GM12878 (cell line): ENCODE data around the gene PDGFD. TPM values are rescaled to one million over a fixed set of nuclear protein-coding genes. Genes with fewer than 3 reads are reported as not detected.

Experiments
- ATAC-seq: fragments of 200-7000 bp; cut with Tn5 transposase; 3 replicates; pipeline ENCODE4 v1.9.1; 2020; ENCODE audit warnings: mild to moderate bottlenecking, moderate library complexity
- BruUV-seq: library from RNA; stranded (reverse); fragments of 400-500 nt; replicated peaks from 2 replicates; lab custom pipeline; 2021; lab: Mats Ljungman, UMichigan
- CTCF ChIA-PET: fragments of 300-600 bp; sonication (Branson Sonifier 250); formaldehyde crosslinking; extraction: SDS; loops from one replicate; lab custom pipeline; 2021; ENCODE audit warnings: inconsistent platforms; lab: Yijun Ruan, JAX
- POLR2A ChIA-PET: fragments of 350-600 bp; formaldehyde crosslinking; extraction: SDS; loops from one replicate; lab custom pipeline; 2021; ENCODE audit warnings: inconsistent platforms; lab: Charles Lee
- RAD21 ChIA-PET: fragments of 300-600 bp; sonication (Branson Sonifier 250); formaldehyde crosslinking; loops from one replicate; lab custom pipeline; 2023; ENCODE audit warnings: antibody characterized with exemption; ENCODE audit not compliant: unreplicated experiment; lab: Charles Lee
- SMC1A ChIA-PET: fragments of 300-600 bp; sonication (Branson Sonifier 250); formaldehyde crosslinking; loops from one replicate; lab custom pipeline; 2023; ENCODE audit not compliant: unreplicated experiment, uncharacterized antibody; lab: Charles Lee
- DNase-seq: peaks from one replicate; pipeline ENCODE4 v3.0.0-alpha.2; 2011; ENCODE audit warnings: low read depth, low spot score
- FAIRE-seq: peaks from 3 replicates; lab custom pipeline; 2011; peaks lifted over from hg19 to GRCh38; lab: Jason Lieb, UNC
- H2AFZ ChIP-seq: 2 replicates; pipeline ENCODE4 v1.6.0; 2011; ENCODE audit warnings: low read depth, low read length, control low read depth; ENCODE audit not compliant: control insufficient read depth
- H3K27ac ChIP-seq: 2 replicates; pipeline ENCODE4 v1.5.1; 2011; ENCODE audit warnings: control low read depth; ENCODE audit not compliant: control insufficient read depth, insufficient read depth
- H3K27me3 ChIP-seq, 2 experiments: replicated peaks in 1 of 2; 2 replicates each; pipeline versions ENCODE4 v1.6.0 to v1.6.1; 2011; ENCODE audit warnings: low read length in 1 of 2; ENCODE audit not compliant: control insufficient read depth in 2 of 2, insufficient read depth in 2 of 2
- H3K36me3 ChIP-seq, 2 experiments: 2 replicates each; pipeline ENCODE4 v1.5.1; 2011; ENCODE audit warnings: low read length in 1 of 2; ENCODE audit not compliant: control insufficient read depth in 2 of 2, insufficient read depth in 2 of 2
- H3K4me1 ChIP-seq: 2 replicates; pipeline ENCODE4 v1.6.1; 2011; ENCODE audit warnings: mild to moderate bottlenecking, low read length, moderate library complexity, mixed read lengths; ENCODE audit not compliant: control insufficient read depth, insufficient read depth
- H3K4me2 ChIP-seq: 2 replicates; pipeline ENCODE4 v1.6.0; 2011; ENCODE audit warnings: control low read depth; ENCODE audit not compliant: control insufficient read depth, insufficient read depth
- H3K4me3 ChIP-seq: fragments of 200-600 bp; sonication (generic); 2 replicates; pipeline ENCODE4 v1.5.1; 2016
- H3K79me2 ChIP-seq: 2 replicates; pipeline ENCODE4 v1.6.0; 2011; ENCODE audit warnings: low read length; ENCODE audit not compliant: control insufficient read depth, insufficient read depth
- H3K9ac ChIP-seq: 2 replicates; pipeline ENCODE4 v1.8.0; 2011; ENCODE audit warnings: low read length, control low read depth, mixed read lengths; ENCODE audit not compliant: control insufficient read depth, insufficient read depth
- H3K9me3 ChIP-seq: replicated peaks from 3 replicates; pipeline ENCODE4 v1.5.1; 2011; ENCODE audit warnings: mild to moderate bottlenecking, low read length; ENCODE audit not compliant: control insufficient read depth, insufficient read depth
- H4K20me1 ChIP-seq: 2 replicates; pipeline ENCODE4 v1.6.0; 2011; ENCODE audit not compliant: control insufficient read depth, insufficient read depth
- BHLHE40 ChIP-seq, 2 experiments: fragments of 450-650 bp in 1 of 2; IDR thresholded peaks; 2 replicates each; pipeline ENCODE4 v1.6.1; 2011 to 2017; ENCODE audit warnings: low read depth in 2 of 2, borderline replicate concordance in 1 of 2, improper control_type of control experiment in 1 of 2, low read length in 1 of 2, mild to moderate bottlenecking in 1 of 2
- CHD1 ChIP-seq: IDR thresholded peaks from 2 replicates; pipeline ENCODE4 v1.6.1; 2012; ENCODE audit warnings: low read depth, low read length, improper control_type of control experiment
- CHD2 ChIP-seq: IDR thresholded peaks from 2 replicates; pipeline ENCODE4 v1.6.1; 2011; ENCODE audit warnings: low read depth, low read length, improper control_type of control experiment, borderline replicate concordance
- CREB1 ChIP-seq: IDR thresholded peaks from 2 replicates; pipeline ENCODE4 v1.6.1; 2012; ENCODE audit warnings: low read depth, mild to moderate bottlenecking, inconsistent platforms
- HCFC1 ChIP-seq: fragments of 150-350 bp; IDR thresholded peaks from 2 replicates; pipeline ENCODE4 v1.6.1; 2014; ENCODE audit warnings: low read length
- KAT2A ChIP-seq: conservative IDR thresholded peaks from 2 replicates; pipeline ENCODE4 v1.6.1; 2011; ENCODE audit warnings: low read depth, low read length; ENCODE audit not compliant: control insufficient read depth
- MEF2A ChIP-seq: IDR thresholded peaks from 2 replicates; pipeline ENCODE4 v1.6.1; 2011; ENCODE audit warnings: low read depth, mild to moderate bottlenecking, low read length, moderate library complexity; ENCODE audit not compliant: insufficient read depth
- NRF1 ChIP-seq: conservative IDR thresholded peaks from 2 replicates; pipeline ENCODE4 v1.6.1; 2011; ENCODE audit warnings: mild to moderate bottlenecking, low read depth, low read length, improper control_type of control experiment
- RAD21 ChIP-seq: IDR thresholded peaks from 2 replicates; pipeline ENCODE4 v1.6.1; 2011; ENCODE audit warnings: mild to moderate bottlenecking, low read depth, low read length, moderate library complexity; ENCODE audit not compliant: insufficient read depth
- RUNX3 ChIP-seq: IDR thresholded peaks from 2 replicates; pipeline ENCODE4 v1.6.1; 2012; ENCODE audit warnings: low read length, inconsistent platforms
- SMAD5 ChIP-seq: IDR thresholded peaks from 2 replicates; pipeline ENCODE4 v1.6.1; 2016; ENCODE audit warnings: antibody characterized with exemption, low read depth
- SREBF2 ChIP-seq: IDR thresholded peaks from 2 replicates; pipeline ENCODE4 v1.6.1; 2012; ENCODE audit warnings: mild to moderate bottlenecking, low read length
- STAT3 ChIP-seq: IDR thresholded peaks from 2 replicates; pipeline ENCODE4 v1.6.1; 2011; ENCODE audit warnings: low read depth, low read length, improper control_type of control experiment
- SUPT20H ChIP-seq: IDR thresholded peaks from 2 replicates; pipeline ENCODE4 v1.6.1; 2011; ENCODE audit warnings: low read depth, mild to moderate bottlenecking, low read length, moderate library complexity, borderline replicate concordance; ENCODE audit not compliant: control insufficient read depth
- TARDBP ChIP-seq: IDR thresholded peaks from 2 replicates; pipeline ENCODE4 v1.6.1; 2016; ENCODE audit warnings: borderline replicate concordance
- ZNF217 ChIP-seq: fragments of 450-650 bp; IDR thresholded peaks from 2 replicates; pipeline ENCODE4 v1.6.1; 2017; ENCODE audit warnings: antibody characterized with exemption, mild to moderate bottlenecking
- WGBS: methylation state at CpG from one replicate; pipeline ENCODE4 v1.1.6; 2016; ENCODE audit warnings: low lambda C conversion rate; ENCODE audit not compliant: insufficient replicate concordance, insufficient coverage; ENCODE audit errors: missing lambda C conversion rate; 5-methylcytosine and 5-hydroxymethylcytosine counted together
- in situ Hi-C: fragments of 300-500 bp; cut with MboI; formaldehyde crosslinking; loops from 9 replicates; pipeline ENCODE4 v1.14.3; 2018; ENCODE audit warnings: mixed read lengths
- intact Hi-C: fragments of 100-400 bp; cut with micrococcal nuclease; formaldehyde crosslinking; loops from one replicate; pipeline ENCODE4 v1.14.2; 2022; ENCODE audit not compliant: unreplicated experiment
- polyA plus RNA-seq, 11 experiments: library from polyadenylated mRNA; depleted of rRNA in 4 of 11; unstranded in 6 of 11; stranded (reverse) in 5 of 11; fragments of >200 nt; fragmentation: Nextera tagmentation in 4 of 11; fragmentation: Illumina TruSeq in 1 of 11; extraction: Ambion mirVana in 4 of 11; extraction: Trizol in 1 of 11; gene quantifications; 1 replicate in 1 of 11; 2 replicates in 10 of 11; pipeline versions ENCODE4 v1.2.1 to v1.2.3, GENCODE V29; 2011 to 2016; ENCODE audit warnings: inconsistent platforms in 2 of 11, missing spikeins in 2 of 11, low read depth in 1 of 11
- total RNA-seq, 4 experiments: library from RNA; depleted of rRNA in 3 of 4; stranded (reverse); fragments of >200 nt in 3 of 4; fragmentation: Illumina TruSeq in 1 of 4; extraction: Trizol in 1 of 4; gene quantifications; 2 replicates each; pipeline versions ENCODE4 v1.2.1 to v1.2.3, GENCODE V29; 2013 to 2021

The PDGFD gene
- total and polyA plus RNA-seq, 10 of the 15 experiments (the other 5 are each of a cell fraction or from before 2014, with no cell fraction given) = 0.05 to 0.13 TPM; not detected in 8

DNA sequence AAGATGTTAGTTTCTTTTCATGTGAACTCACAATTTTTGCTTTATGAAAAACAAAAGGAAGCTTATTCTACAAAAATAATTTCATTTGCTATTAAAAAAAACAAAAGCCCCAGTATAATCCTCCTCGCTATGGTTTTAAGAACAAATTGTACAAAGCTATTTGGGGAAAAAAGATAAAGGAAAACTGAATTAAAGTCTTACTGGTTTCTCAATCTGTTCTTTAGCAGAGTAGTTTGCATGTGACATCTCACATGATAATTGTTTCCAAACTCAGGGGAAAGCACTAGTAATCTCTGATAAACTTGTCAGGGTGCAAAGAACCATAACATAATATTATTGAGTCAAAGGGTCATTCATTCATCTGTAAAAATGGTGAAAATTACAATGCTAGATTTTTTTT lies 130.4 kb downstream of the PDGFD start:
- Histone ChIP-seq H3K27me3 (no peaks in the 10 kb centered on the region), H2AFZ (no peak overlapping the region), H3K36me3 (no peaks in the 10 kb centered on the region), H3K9ac (no peak overlapping the region), H3K4me3 (no peak overlapping the region), H3K79me2 (no peaks in the 10 kb centered on the region), H3K4me2 (no peak overlapping the region), H3K27ac (no peak overlapping the region), H3K4me1 (no peaks in the 10 kb centered on the region), H3K9me3 (no peaks in the 10 kb centered on the region)
- FAIRE-seq (no peak), ATAC-seq (no peak)
- POLR2A ChIA-PET = no interaction called here
- 44% methylated on average over 1 of the region's 1 CpG for WGBS
- CTCF ChIA-PET = no interaction called here
- intact Hi-C loops (no loop called here), in situ Hi-C loops (no loop called here)
- SMC1A ChIA-PET = interaction anchor here (1.0 kb wide), 1 partner anchor 48 kb away, joined by 3 read pairs; no protein-coding TSS in a partner anchor
- RAD21 ChIA-PET = no interaction called here
- no TSS peak for BruUV-seq
- no peak for TF ChIP-seq CHD1
- TF ChIP-seq SMAD5 = no peak
- TF ChIP-seq STAT3 = no peak
- TF ChIP-seq ZNF217 = no peak
- TF ChIP-seq RAD21 = no peak
- no peak for TF ChIP-seq TARDBP
- no peak for TF ChIP-seq SREBF2
- TF ChIP-seq SUPT20H = no peak
- no peak for TF ChIP-seq MEF2A
- no peak for TF ChIP-seq CHD2
- TF ChIP-seq CREB1 = no peak
- no peak for TF ChIP-seq HCFC1
- TF ChIP-seq RUNX3 = no peak
- no peak for TF ChIP-seq NRF1
- no peak for TF ChIP-seq BHLHE40 (IDR thresholded peaks at IDR 0.05; ENCODE audit: borderline replicate concordance in 1 of 2, low read depth in 2 of 2, low read length in 1 of 2)
- TF ChIP-seq KAT2A = no peak
- TF ChIP-seq, all 136 proteins: peak for 0
- no peak for DNase-seq
- no peaks in the 10 kb centered on the region for H4K20me1 ChIP-seq
